ENCODE data around the gene ZCCHC9. TPM values are rescaled to one million over a fixed set of nuclear protein-coding genes. Genes with fewer than 3 reads are reported as not detected.

ZCCHC9 gene
- polyA plus RNA-seq, 1 donor (not counting 4 experiments of a cell fraction or from before 2014, with no cell fraction given), result 24.1 TPM

- FAIRE-seq (no peak), DNase-seq (ENCODE audit: low read depth, low spot score) (no peak)
- Histone ChIP-seq H3K27me3 (ENCODE audit: control insufficient read depth, extremely low read depth, insufficient read depth, low read length) (no peaks in the 10 kb centered on the region), H2AFZ (ENCODE audit: control insufficient read depth, low read length) (no peak overlapping the region), H3K36me3 (ENCODE audit: control insufficient read depth in 2 of 2, extremely low read depth in 1 of 2, insufficient read depth in 2 of 2, low read length in 2 of 2) (no peaks in the 10 kb centered on the region), H3K4me1 (ENCODE audit: control insufficient read depth, extremely low read depth, insufficient read depth, low read length) (peaks cover 16% of the 10 kb centered on the region), H3K4me3 (ENCODE audit: control insufficient read depth in 2 of 3, extremely low read depth in 1 of 3, insufficient read depth in 2 of 3, low read depth in 1 of 3, low read length in 3 of 3) (no peak overlapping the region), H4K20me1 (ENCODE audit: control insufficient read depth, extremely low read depth, insufficient read depth, low read length) (no peaks in the 10 kb centered on the region), H3K27ac (ENCODE audit: control insufficient read depth, insufficient read depth, low read length) (no peak overlapping the region), H3K9me1 (ENCODE audit: control insufficient read depth, extremely low read depth, insufficient read depth, low read length) (no peaks in the 10 kb centered on the region), H3K79me2 (ENCODE audit: control insufficient read depth, insufficient read depth, low read length) (peaks cover 10% of the 10 kb centered on the region), H3K4me2 (ENCODE audit: control insufficient read depth, extremely low read depth, insufficient read depth, low read depth, low read length) (no peak overlapping the region), H3K9ac (ENCODE audit: control insufficient read depth, extremely low read depth, insufficient read depth, low read length) (no peak overlapping the region), H3K9me3 (ENCODE audit: control insufficient read depth, low read depth, low read length) (no peaks in the 10 kb centered on the region)
- no peak for TF ChIP-seq CTCF (optimal IDR thresholded peaks at IDR 0.05 in 1 of 3, IDR thresholded peaks at IDR 0.05 in 1 of 3, conservative IDR thresholded peaks at IDR 0.05 in 1 of 3; ENCODE audit: extremely low read depth in 1 of 3, insufficient read depth in 2 of 3, low read length in 3 of 3)
- TF ChIP-seq EZH2 (IDR thresholded peaks at IDR 0.05; ENCODE audit: low read length), result no peak
- dilution Hi-C loops (cut with MboI; ENCODE audit: extremely low pct_ligation_motif_present, low sequenced_read_pairs), result no loop called here
Observed at GRCh38 chr5:81288021-81288433, 13.4 kb upstream of the ZCCHC9 start.

- Histone ChIP-seq H3K4me2 (ENCODE audit: control insufficient read depth, extremely low read depth, insufficient read depth, low read depth, low read length) (no peak overlapping the region), H4K20me1 (ENCODE audit: control insufficient read depth, extremely low read depth, insufficient read depth, low read length) (no peaks in the 10 kb centered on the region), H3K36me3 (ENCODE audit: control insufficient read depth in 2 of 2, extremely low read depth in 1 of 2, insufficient read depth in 2 of 2, low read length in 2 of 2) (no peaks in the 10 kb centered on the region), H2AFZ (ENCODE audit: control insufficient read depth, low read length) (no peak overlapping the region), H3K4me1 (ENCODE audit: control insufficient read depth, extremely low read depth, insufficient read depth, low read length) (peaks cover 11% of the 10 kb centered on the region), H3K9ac (ENCODE audit: control insufficient read depth, extremely low read depth, insufficient read depth, low read length) (no peak overlapping the region), H3K27ac (ENCODE audit: control insufficient read depth, insufficient read depth, low read length) (no peak overlapping the region), H3K79me2 (ENCODE audit: control insufficient read depth, insufficient read depth, low read length) (peaks cover 21% of the 10 kb centered on the region), H3K27me3 (ENCODE audit: control insufficient read depth, extremely low read depth, insufficient read depth, low read length) (no peaks in the 10 kb centered on the region), H3K4me3 (ENCODE audit: control insufficient read depth in 2 of 3, extremely low read depth in 1 of 3, insufficient read depth in 2 of 3, low read depth in 1 of 3, low read length in 3 of 3) (no peak overlapping the region), H3K9me1 (ENCODE audit: control insufficient read depth, extremely low read depth, insufficient read depth, low read length) (no peaks in the 10 kb centered on the region), H3K9me3 (ENCODE audit: control insufficient read depth, low read depth, low read length) (no peaks in the 10 kb centered on the region)
- DNase-seq (ENCODE audit: low read depth, low spot score) (no peak), FAIRE-seq (no peak)
- dilution Hi-C loops (cut with MboI; ENCODE audit: extremely low pct_ligation_motif_present, low sequenced_read_pairs), result no loop called here
- TF ChIP-seq CTCF (optimal IDR thresholded peaks at IDR 0.05 in 1 of 3, IDR thresholded peaks at IDR 0.05 in 1 of 3, conservative IDR thresholded peaks at IDR 0.05 in 1 of 3; ENCODE audit: extremely low read depth in 1 of 3, insufficient read depth in 2 of 3, low read length in 3 of 3), result no peak
- TF ChIP-seq EZH2 (IDR thresholded peaks at IDR 0.05; ENCODE audit: low read length), result no peak
Observed at GRCh38 chr5:81290146-81290545, 11.2 kb upstream of the ZCCHC9 start.
